Kidney glomerular epithelial cell (primary cell): Measurements from ENCODE around the gene CD58.
A peak's percentile ranks its signal among the peaks of the same experiment; 100 is the strongest.

Experiments used
- DNase-seq: peaks from one replicate; lab custom pipeline; 2025; lab: John Stamatoyannopoulos, UW

The CD58 gene

GRCh38 chr1:116508984-116509980 lies 61.5 kb downstream of the CD58 start:
- DNase-seq = peak; percentile 94

GRCh38 chr1:116508085-116508983 lies 62.5 kb downstream of the CD58 start:
- no peak for DNase-seq

GRCh38 chr1:116507631-116508030 lies 63.2 kb downstream of the CD58 start:
- DNase-seq = no peak

GRCh38 chr1:116506132-116507004 lies 64.5 kb downstream of the CD58 start:
- no peak for DNase-seq

GRCh38 chr1:116504308-116505156 lies 66.3 kb downstream of the CD58 start:
- DNase-seq = peak; percentile 27

- no peak for DNase-seq
These were observed 67.1 kb downstream of the CD58 start for GRCh38 chr1:116503546-116504307.

- no peak for DNase-seq
These were observed 68.0 kb downstream of the CD58 start for GRCh38 chr1:116502671-116503314.

- no peak for DNase-seq
These were observed 69.0 kb downstream of the CD58 start for GRCh38 chr1:116501870-116502244.

- no peak for DNase-seq
These were observed 69.5 kb downstream of the CD58 start for GRCh38 chr1:116501125-116501869.

GRCh38 chr1:116498789-116499628 lies 71.8 kb downstream of the CD58 start:
- peak; percentile 62 for DNase-seq

GRCh38 chr1:116497656-116498055 lies 73.2 kb downstream of the CD58 start:
- no peak for DNase-seq

GRCh38 chr1:116496898-116497297 lies 73.9 kb downstream of the CD58 start:
- no peak for DNase-seq

- DNase-seq = no peak
These were observed 74.4 kb downstream of the CD58 start for GRCh38 chr1:116496380-116496779.

- DNase-seq = no peak
These were observed 75.3 kb downstream of the CD58 start for GRCh38 chr1:116495535-116495934.

- peak; percentile 10 for DNase-seq
These were observed 76.1 kb downstream of the CD58 start for GRCh38 chr1:116494745-116495144.

- no peak for DNase-seq
These were observed 76.5 kb downstream of the CD58 start for GRCh38 chr1:116494353-116494692.

GRCh38 chr1:116493484-116494352 lies 77.1 kb downstream of the CD58 start:
- DNase-seq = no peak
